Prostate gland (tissue), 2 donors: ENCODE results near the gene IQCB1. TPM values are rescaled to one million over a fixed set of nuclear protein-coding genes. Genes with fewer than 3 reads are reported as not detected.

Source experiments
- DNase-seq: peaks from one replicate; pipeline ENCODE4 v3.0.0-alpha.2; 2019; ENCODE audit warnings: low spot score
- H3K27ac ChIP-seq, 2 donors: fragments of 200-600 bp; sonication (generic); 2 replicates each; pipeline ENCODE4 v1.5.1; 2017 to 2019
- H3K27me3 ChIP-seq: fragments of 200-600 bp; sonication (generic); replicated peaks from 2 replicates; pipeline ENCODE4 v1.5.1; 2019; ENCODE audit not compliant: insufficient read depth
- H3K36me3 ChIP-seq, 2 donors: fragments of 200-600 bp; sonication (generic); 1 replicate in 1 of 2; 2 replicates in 1 of 2; pipeline versions ENCODE4 v1.5.1 to v1.8.1; 2017 to 2019
- H3K4me1 ChIP-seq: fragments of 200-600 bp; sonication (generic); replicated peaks from 2 replicates; pipeline ENCODE4 v1.5.1; 2019
- H3K4me3 ChIP-seq, 2 donors: fragments of 200-600 bp; sonication (generic); 2 replicates each; pipeline ENCODE4 v1.5.1; 2017 to 2019
- H3K9me3 ChIP-seq: fragments of 200-600 bp; sonication (generic); 2 replicates; pipeline ENCODE4 v1.5.1; 2017
- CTCF ChIP-seq, 4 experiments: fragments of 200-600 bp in 2 of 4; fragments of 450-650 bp in 2 of 4; sonication (generic) in 2 of 4; IDR thresholded peaks; 1 replicate in 3 of 4; 2 replicates in 1 of 4; pipeline ENCODE4 v1.5.1; 2016 to 2019; ENCODE audit warnings: antibody characterized with exemption in 4 of 4, mild to moderate bottlenecking in 2 of 4, moderate library complexity in 2 of 4
- POLR2A ChIP-seq: fragments of 450-650 bp; IDR thresholded peaks from one replicate; pipeline ENCODE4 v1.6.1; 2016; ENCODE audit warnings: antibody characterized with exemption, mild to moderate bottlenecking
- POLR2AphosphoS5 ChIP-seq: sonication (generic); formaldehyde crosslinking; IDR thresholded peaks from one replicate; pipeline ENCODE4 v1.6.1; 2017; ENCODE audit warnings: antibody characterized with exemption
- WGBS: methylation state at CpG from one replicate; pipeline ENCODE4 v1.1.5; 2018; 5-methylcytosine and 5-hydroxymethylcytosine counted together
- intact Hi-C: fragments of 100-400 bp; cut with DNase I; formaldehyde crosslinking; loops from one replicate; pipeline ENCODE4 v1.14.2; 2022
- total RNA-seq, 2 donors: library from RNA; depleted of rRNA; stranded (reverse); fragments of >200 nt; gene quantifications; one replicate each; pipeline ENCODE4 v1.1.0, GENCODE V29; 2016

Gene IQCB1
- total RNA-seq, 2 donors from 2014 or later = 16.2 to 17.9 TPM

GRCh38 chr3:121769246-121769645, 65.6 kb downstream of the IQCB1 start:
- no peak overlapping the region for H3K27ac ChIP-seq
- H3K4me3 ChIP-seq = no peak overlapping the region
- TF ChIP-seq CTCF (IDR thresholded peaks at IDR 0.05) (no peak), POLR2A (no peak), POLR2AphosphoS5 (no peak)
- intact Hi-C loops = no loop called here
- H3K27me3 ChIP-seq = no peaks in the 10 kb centered on the region
- H3K36me3 ChIP-seq = peaks cover 0 to 5% of the 10 kb centered on the region in 2 donors
- no peak for DNase-seq
- H3K4me1 ChIP-seq = no peaks in the 10 kb centered on the region
- no peaks in the 10 kb centered on the region for H3K9me3 ChIP-seq
- 100% methylated on average over 1 of the region's 1 CpG for WGBS

DNA sequence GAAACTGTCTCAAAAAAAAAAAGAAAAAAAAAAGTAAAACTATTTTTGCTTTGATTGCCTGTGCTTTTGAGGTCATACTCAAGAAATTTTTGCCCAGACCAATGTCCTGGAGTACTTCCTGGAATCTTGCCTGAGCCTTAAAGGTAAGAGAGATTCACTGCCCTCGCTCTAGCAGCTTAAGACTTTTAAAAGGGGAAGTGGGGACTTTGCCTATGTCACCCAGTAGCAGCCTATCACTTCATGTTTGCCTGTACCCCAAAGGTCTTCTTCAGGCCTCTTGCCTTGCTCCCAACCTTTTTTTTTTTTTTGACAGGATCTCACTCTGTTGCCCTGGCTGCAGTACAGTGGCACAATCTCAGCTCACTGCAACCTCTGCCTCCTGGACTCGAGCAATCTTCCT, 66.4 kb downstream of the IQCB1 start:
- Histone ChIP-seq H3K4me3 (no peak overlapping the region), H3K27me3 (no peaks in the 10 kb centered on the region), H3K36me3 (peaks cover 0 to 5% of the 10 kb centered on the region in 2 donors), H3K9me3 (no peaks in the 10 kb centered on the region), H3K27ac (no peak overlapping the region), H3K4me1 (no peaks in the 10 kb centered on the region)
- DNase-seq = no peak
- TF ChIP-seq POLR2AphosphoS5 = no peak
- TF ChIP-seq CTCF (IDR thresholded peaks at IDR 0.05) = no peak
- TF ChIP-seq POLR2A = no peak
- WGBS = 93% methylated on average over 2 of the region's 2 CpGs
- intact Hi-C loops = no loop called here

- 85% methylated on average over 3 of the region's 3 CpGs for WGBS
- Histone ChIP-seq H3K4me1 (no peaks in the 10 kb centered on the region), H3K9me3 (no peaks in the 10 kb centered on the region), H3K27me3 (no peaks in the 10 kb centered on the region), H3K27ac (no peak overlapping the region), H3K36me3 (no peaks in the 10 kb centered on the region), H3K4me3 (no peak overlapping the region)
- DNase-seq = no peak
- TF ChIP-seq POLR2AphosphoS5 (no peak), POLR2A (no peak), CTCF (IDR thresholded peaks at IDR 0.05) (no peak)
- intact Hi-C loops = no loop called here
These were observed 75.2 kb downstream of the IQCB1 start for GRCh38 chr3:121759541-121760202.

DNA sequence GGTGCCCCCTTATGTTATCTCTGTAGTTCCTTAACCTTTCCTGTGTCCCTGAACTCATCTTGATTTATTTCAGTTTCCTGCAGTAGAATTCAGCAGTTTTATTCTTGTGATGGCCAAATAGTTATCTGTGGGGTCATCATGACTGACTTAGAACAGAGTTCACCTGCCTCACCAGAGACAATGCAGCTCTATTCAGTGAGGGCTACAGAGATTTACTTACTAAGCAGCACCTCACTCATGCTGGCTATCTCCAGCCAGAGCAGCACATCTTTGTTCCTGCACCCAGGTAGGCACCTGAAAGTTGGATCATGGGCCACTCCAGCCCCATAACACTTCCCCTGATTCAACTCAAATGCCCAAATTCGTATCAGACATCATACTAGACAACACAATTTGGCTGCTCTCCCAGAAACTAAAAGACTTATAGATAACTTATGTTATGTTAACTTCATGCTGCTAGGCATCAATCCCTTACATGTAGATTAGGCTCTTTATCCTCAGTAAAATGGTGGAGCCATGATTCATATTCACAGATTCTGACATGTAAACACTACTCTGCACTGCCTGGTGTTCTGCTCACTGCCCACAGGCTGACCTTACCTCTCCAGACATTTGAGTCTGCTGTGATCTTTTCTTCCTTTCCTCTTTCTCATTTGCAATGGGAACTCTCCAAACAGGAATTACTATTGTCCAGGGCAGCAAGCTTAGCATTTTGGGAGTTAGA, 76.0 kb downstream of the IQCB1 start:
- no peak overlapping the region for H3K27ac ChIP-seq
- DNase-seq = no peak
- no peaks in the 10 kb centered on the region for H3K4me1 ChIP-seq
- TF ChIP-seq POLR2A (no peak), CTCF (IDR thresholded peaks at IDR 0.05) (no peak), POLR2AphosphoS5 (no peak)
- intact Hi-C loops = no loop called here
- H3K27me3 ChIP-seq = no peaks in the 10 kb centered on the region
- 32% methylated on average over 1 of the region's 1 CpG for WGBS
- no peaks in the 10 kb centered on the region for H3K36me3 ChIP-seq
- no peak overlapping the region for H3K4me3 ChIP-seq
- no peaks in the 10 kb centered on the region for H3K9me3 ChIP-seq
